GM15510 (cell line): ENCODE measurements around the gene IGF2BP1.

Experiments used
- POLR2A ChIP-seq: IDR thresholded peaks from 3 replicates; pipeline ENCODE4 v1.6.1; 2011; ENCODE audit warnings: borderline replicate concordance; ENCODE audit not compliant: insufficient read length; ENCODE audit errors: extremely low read depth

The IGF2BP1 gene

GRCh38 chr17:48997103-48997826 is at the start of gene IGF2BP1:
IGF2BP1 (plus strand) TSS chr17:48997385; CDS start chr17:48997746, 361 bp downstream.
- TF ChIP-seq POLR2A, result no peak

- no peak for TF ChIP-seq POLR2A
These were observed 45.6 kb upstream of the IGF2BP1 start for GRCh38 chr17:48951572-48951971.

- no peak for TF ChIP-seq POLR2A
These were observed 44.3 kb upstream of the IGF2BP1 start for GRCh38 chr17:48952904-48953303.

- TF ChIP-seq POLR2A, result no peak
These were observed 42.9 kb upstream of the IGF2BP1 start for GRCh38 chr17:48954300-48954755.

- no peak for TF ChIP-seq POLR2A
These were observed 36.2 kb upstream of the IGF2BP1 start for GRCh38 chr17:48960834-48961515.

- TF ChIP-seq POLR2A, result no peak
These were observed 35.5 kb upstream of the IGF2BP1 start for GRCh38 chr17:48961516-48962233.

- TF ChIP-seq POLR2A, result no peak
These were observed 27.0 kb upstream of the IGF2BP1 start for GRCh38 chr17:48970224-48970623.

- no peak for TF ChIP-seq POLR2A
These were observed 26.1 kb upstream of the IGF2BP1 start for GRCh38 chr17:48970865-48971687.

GRCh38 chr17:48972749-48973097 is 24.5 kb upstream of the IGF2BP1 start:
- no peak for TF ChIP-seq POLR2A

GRCh38 chr17:48973806-48974205 is 23.4 kb upstream of the IGF2BP1 start:
- TF ChIP-seq POLR2A, result no peak

- TF ChIP-seq POLR2A, result no peak
These were observed 15.2 kb upstream of the IGF2BP1 start for GRCh38 chr17:48981927-48982539.

GRCh38 chr17:48985436-48986245 is 11.5 kb upstream of the IGF2BP1 start:
- TF ChIP-seq POLR2A, result no peak

- TF ChIP-seq POLR2A, result no peak
These were observed 8.1 kb upstream of the IGF2BP1 start for GRCh38 chr17:48989100-48989499.

- no peak for TF ChIP-seq POLR2A
These were observed 6.3 kb upstream of the IGF2BP1 start for GRCh38 chr17:48990882-48991357.

GRCh38 chr17:48992444-48992843 is 4.7 kb upstream of the IGF2BP1 start:
- TF ChIP-seq POLR2A, result no peak
